ENCODE results near the gene CRY2. TPM values are rescaled to one million over a fixed set of nuclear protein-coding genes. Genes with fewer than 3 reads are reported as not detected.

Gene CRY2
- total RNA-seq, 4 donors from 2014 or later = 48.8 to 96.4 (median 54.6) TPM

- Histone ChIP-seq H3K27me3 (no peaks in the 10 kb centered on the region), H3K36me3 (peaks cover 0 to 73% (median 18%) of the 10 kb centered on the region in 3 donors), H3K4me1 (peaks cover 0 to 21% (median 11%) of the 10 kb centered on the region in 4 donors), H3K27ac (no peak overlapping the region), H3K9me3 (no peaks in the 10 kb centered on the region), H3K4me3 (no peak overlapping the region)
- no peak for DNase-seq (ENCODE audit: low spot score in 2 of 2)
- WGBS, 2 donors = 93 to 96% methylated on average over 19 of the region's 19 CpGs
- TF ChIP-seq EP300 (IDR thresholded peaks at IDR 0.05) (no peak), POLR2A (IDR thresholded peaks at IDR 0.05) (no peak)
- TF ChIP-seq, protein P1, sequence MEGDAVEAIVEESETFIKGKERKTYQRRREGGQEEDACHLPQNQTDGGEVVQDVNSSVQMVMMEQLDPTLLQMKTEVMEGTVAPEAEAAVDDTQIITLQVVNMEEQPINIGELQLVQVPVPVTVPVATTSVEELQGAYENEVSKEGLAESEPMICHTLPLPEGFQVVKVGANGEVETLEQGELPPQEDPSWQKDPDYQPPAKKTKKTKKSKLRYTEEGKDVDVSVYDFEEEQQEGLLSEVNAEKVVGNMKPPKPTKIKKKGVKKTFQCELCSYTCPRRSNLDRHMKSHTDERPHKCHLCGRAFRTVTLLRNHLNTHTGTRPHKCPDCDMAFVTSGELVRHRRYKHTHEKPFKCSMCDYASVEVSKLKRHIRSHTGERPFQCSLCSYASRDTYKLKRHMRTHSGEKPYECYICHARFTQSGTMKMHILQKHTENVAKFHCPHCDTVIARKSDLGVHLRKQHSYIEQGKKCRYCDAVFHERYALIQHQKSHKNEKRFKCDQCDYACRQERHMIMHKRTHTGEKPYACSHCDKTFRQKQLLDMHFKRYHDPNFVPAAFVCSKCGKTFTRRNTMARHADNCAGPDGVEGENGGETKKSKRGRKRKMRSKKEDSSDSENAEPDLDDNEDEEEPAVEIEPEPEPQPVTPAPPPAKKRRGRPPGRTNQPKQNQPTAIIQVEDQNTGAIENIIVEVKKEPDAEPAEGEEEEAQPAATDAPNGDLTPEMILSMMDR (IDR thresholded peaks at IDR 0.05) = no peak
These were observed 66.2 kb downstream of the CRY2 start for GRCh38 chr11:45913514-45913913.

- TF ChIP-seq EP300 (IDR thresholded peaks at IDR 0.05) (no peak), POLR2A (IDR thresholded peaks at IDR 0.05) (no peak)
- peaks cover 0 to 27% (median 12%) of the 10 kb centered on the region in 4 donors for H3K4me1 ChIP-seq
- no peaks in the 10 kb centered on the region for H3K27me3 ChIP-seq
- DNase-seq (ENCODE audit: low spot score in 2 of 2) = no peak
- no peak overlapping the region for H3K4me3 ChIP-seq
- no peaks in the 10 kb centered on the region for H3K9me3 ChIP-seq
- no peak overlapping the region for H3K27ac ChIP-seq
- H3K36me3 ChIP-seq = peaks cover 0 to 70% (median 17%) of the 10 kb centered on the region in 3 donors
- 81 to 83% methylated on average over 11 to 20 of the region's 22 CpGs for WGBS, 2 donors
These were observed 66.8 kb downstream of the CRY2 start for GRCh38 chr11:45913942-45914635.

- no peak for DNase-seq (ENCODE audit: low spot score in 2 of 2)
- WGBS, 2 donors = 85 to 86% methylated on average over 12 to 13 of the region's 13 CpGs
- Histone ChIP-seq H3K36me3 (peaks cover 0 to 56% (median 14%) of the 10 kb centered on the region in 3 donors), H3K27me3 (no peaks in the 10 kb centered on the region), H3K27ac (no peak overlapping the region), H3K4me1 (peaks cover 0 to 27% (median 13%) of the 10 kb centered on the region in 4 donors), H3K9me3 (no peaks in the 10 kb centered on the region), H3K4me3 (no peak overlapping the region)
- no peak for TF ChIP-seq EP300 (IDR thresholded peaks at IDR 0.05)
- TF ChIP-seq POLR2A (IDR thresholded peaks at IDR 0.05) = no peak
- TF ChIP-seq, protein P1 (IDR thresholded peaks at IDR 0.05) = no peak
These were observed 68.2 kb downstream of the CRY2 start for GRCh38 chr11:45915446-45915845.

DNA sequence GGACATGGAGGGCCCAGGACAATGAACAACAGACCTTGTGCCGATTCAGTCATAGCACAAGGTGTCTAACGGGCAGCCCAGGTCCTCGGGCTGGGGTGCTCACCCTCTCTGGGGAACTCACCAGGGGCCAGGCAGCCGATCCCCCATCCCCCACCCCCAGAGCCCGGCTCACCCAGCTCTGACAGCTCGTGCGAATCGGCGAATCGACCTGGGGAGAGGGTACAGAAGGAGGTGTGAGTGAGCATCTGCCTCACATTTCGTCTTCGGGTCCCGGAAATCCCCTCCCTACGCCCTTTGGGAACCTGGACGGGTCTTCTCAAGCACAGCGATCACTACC is 70.0 kb downstream of the CRY2 start:
- peaks cover 0 to 38% (median 14%) of the 10 kb centered on the region in 3 donors for H3K36me3 ChIP-seq
- 8 to 71% methylated on average over 1 to 9 of the region's 16 CpGs for WGBS, 2 donors
- H3K4me3 ChIP-seq = peak overlapping the region; percentile 63 to 89 (median 78)
- TF ChIP-seq, protein P1 (IDR thresholded peaks at IDR 0.05) = no peak
- no peak for TF ChIP-seq POLR2A (IDR thresholded peaks at IDR 0.05)
- no peak for TF ChIP-seq EP300 (IDR thresholded peaks at IDR 0.05)
- peaks cover 0 to 35% (median 19%) of the 10 kb centered on the region in 4 donors for H3K4me1 ChIP-seq
- no peak for DNase-seq (ENCODE audit: low spot score in 2 of 2)
- H3K27me3 ChIP-seq = peaks cover 0 to 14% of the 10 kb centered on the region in 2 donors
- H3K9me3 ChIP-seq = no peaks in the 10 kb centered on the region
- peak overlapping the region; percentile 84 to 94 (median 92) for H3K27ac ChIP-seq

DNA sequence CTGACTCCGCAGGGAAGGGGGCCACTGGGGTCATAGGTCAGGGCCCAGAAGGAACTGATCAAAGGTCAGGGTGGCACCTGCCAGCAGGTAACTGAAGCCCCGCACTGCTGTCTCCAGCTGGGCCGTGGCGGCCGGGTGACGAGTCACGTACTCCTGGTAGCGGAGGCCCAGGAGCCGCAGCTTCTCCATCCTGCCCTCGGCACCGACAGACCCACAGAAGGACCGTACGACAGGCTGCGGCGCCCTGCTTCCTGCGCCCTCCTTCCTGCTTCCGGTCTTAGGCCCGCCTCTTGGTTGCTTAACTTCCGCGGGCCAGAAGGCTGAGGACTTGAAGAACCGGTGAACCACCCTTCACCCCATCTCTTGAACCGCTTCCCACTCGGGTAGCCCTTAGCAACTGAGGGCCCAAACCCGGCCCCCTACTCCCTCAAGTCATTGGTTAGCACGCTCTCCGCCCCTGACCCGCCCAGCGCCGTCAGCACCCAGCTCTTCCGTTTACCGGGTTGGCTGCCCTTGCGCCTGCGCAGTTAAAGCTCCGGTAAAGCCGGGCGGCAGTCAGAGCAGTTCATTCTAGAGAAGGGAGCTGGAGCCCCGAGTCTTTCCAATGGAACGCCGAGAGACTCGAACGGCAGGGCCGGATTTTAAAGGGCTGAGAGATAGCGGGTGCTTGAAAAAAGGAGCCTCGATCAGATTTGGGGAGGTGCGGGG is 70.5 kb downstream of the CRY2 start, which contains the start of gene PEX16:
PEX16 (minus strand) TSS at position 255 of the 708 bp plus-strand sequence; CDS start at position 189, 66 bp downstream.
- Histone ChIP-seq H3K27me3 (peaks cover 0 to 18% of the 10 kb centered on the region in 2 donors), H3K4me1 (peaks cover 0 to 40% (median 24%) of the 10 kb centered on the region in 4 donors), H3K36me3 (peaks cover 0 to 33% (median 14%) of the 10 kb centered on the region in 3 donors), H3K4me3 (peak within 1 kb of the TSS; percentile 63 to 89 (median 78)), H3K27ac (peak within 1 kb of the TSS; percentile 84 to 94 (median 92)), H3K9me3 (no peaks in the 10 kb centered on the region)
- WGBS, 2 donors = 0 to 1% methylated on average over 27 to 32 of the region's 45 CpGs
- DNase-seq (ENCODE audit: low spot score in 2 of 2) = peak; percentile 92 to 94
- TF ChIP-seq, protein P1 (IDR thresholded peaks at IDR 0.05) = peak in 1 of 5 experiments; percentile 29
- TF ChIP-seq EP300 (IDR thresholded peaks at IDR 0.05) (peak; percentile 93 to 98), POLR2A (IDR thresholded peaks at IDR 0.05) (peak; percentile 41 to 81)
